AG09309 (cell line): Measurements from ENCODE around the gene AUTS2.

Experiments used
- DNase-seq: peaks from one replicate; pipeline ENCODE4 v3.0.0-alpha.2; 2010; ENCODE audit warnings: low read depth
- H3K4me3 ChIP-seq: 2 replicates; pipeline ENCODE4 v1.5.1; 2011; ENCODE audit warnings: mild to moderate bottlenecking, low read depth, low read length, moderate library complexity; ENCODE audit not compliant: control insufficient read depth
- CTCF ChIP-seq: IDR thresholded peaks from 2 replicates; pipeline ENCODE4 v1.5.1; 2011; ENCODE audit warnings: mild to moderate bottlenecking, low read depth, low read length, inconsistent platforms; ENCODE audit not compliant: insufficient read depth, control insufficient read depth; ENCODE audit errors: missing control alignments

The AUTS2 gene

DNA sequence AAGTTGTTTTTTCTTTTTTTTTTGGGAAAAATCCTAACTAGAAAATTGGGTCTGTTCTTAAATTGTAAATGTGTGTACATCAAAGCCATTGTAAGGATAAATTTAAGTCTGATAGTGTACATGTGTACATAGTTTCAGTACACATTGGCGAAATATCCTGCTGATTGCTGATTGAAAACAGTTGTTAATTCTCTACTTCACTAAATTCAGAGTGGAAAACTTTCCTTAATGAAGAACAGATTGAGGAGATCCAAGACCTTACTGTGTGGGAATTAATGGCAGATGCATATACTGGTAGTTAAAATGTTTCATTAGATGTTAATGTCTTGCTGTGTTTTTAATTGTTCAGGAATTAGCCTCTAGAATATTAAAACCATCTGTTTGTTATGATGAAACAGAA, 506.0 kb downstream of the AUTS2 start:
- TF ChIP-seq CTCF: no peak
- DNase-seq: no peak
- H3K4me3 ChIP-seq: no peak overlapping the region

- DNase-seq: no peak
- H3K4me3 ChIP-seq: no peak overlapping the region
- TF ChIP-seq CTCF: no peak
These were observed 514.8 kb downstream of the AUTS2 start for GRCh38 chr7:70113078-70113477.

DNA sequence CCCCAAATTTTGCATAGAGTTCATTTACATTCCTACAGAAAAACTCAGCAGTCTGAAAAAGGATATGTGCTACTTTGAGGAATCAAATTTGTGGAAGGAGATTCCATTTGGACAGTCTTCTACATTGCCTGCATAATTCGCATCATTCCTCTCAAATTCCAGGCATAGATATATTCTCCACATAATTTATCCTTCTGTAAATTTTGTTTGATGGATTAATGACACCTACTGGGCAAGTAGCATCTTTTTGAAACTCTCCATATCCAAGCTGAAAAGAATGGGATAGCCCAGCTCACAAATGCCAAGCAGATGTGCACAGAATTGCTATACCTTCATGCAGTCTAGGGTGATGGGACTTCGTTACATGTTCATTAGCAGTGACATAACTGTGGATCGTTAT, 515.3 kb downstream of the AUTS2 start:
- no peak overlapping the region for H3K4me3 ChIP-seq
- DNase-seq: no peak
- TF ChIP-seq CTCF: no peak

DNA sequence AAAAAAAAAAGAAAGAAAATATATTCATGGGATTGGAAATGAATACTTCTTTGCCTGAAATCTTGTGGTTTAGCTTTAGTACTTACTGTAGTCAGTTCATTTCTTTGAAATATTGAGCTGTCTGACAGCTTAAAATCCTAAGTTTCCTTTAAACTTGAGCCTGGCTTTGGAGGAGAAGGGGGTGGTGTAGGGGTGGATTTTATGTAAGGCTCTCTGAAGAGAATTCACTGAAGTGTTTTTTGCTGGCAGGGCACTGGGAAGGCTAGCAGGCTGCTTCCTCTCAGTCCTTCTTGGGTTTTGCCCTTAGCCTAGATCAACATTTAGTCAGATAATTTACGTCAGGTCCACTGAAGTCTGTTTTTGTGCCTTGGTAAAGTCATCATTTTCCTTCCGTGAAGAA, 516.5 kb downstream of the AUTS2 start:
- no peak overlapping the region for H3K4me3 ChIP-seq
- TF ChIP-seq CTCF: no peak
- DNase-seq: no peak

DNA sequence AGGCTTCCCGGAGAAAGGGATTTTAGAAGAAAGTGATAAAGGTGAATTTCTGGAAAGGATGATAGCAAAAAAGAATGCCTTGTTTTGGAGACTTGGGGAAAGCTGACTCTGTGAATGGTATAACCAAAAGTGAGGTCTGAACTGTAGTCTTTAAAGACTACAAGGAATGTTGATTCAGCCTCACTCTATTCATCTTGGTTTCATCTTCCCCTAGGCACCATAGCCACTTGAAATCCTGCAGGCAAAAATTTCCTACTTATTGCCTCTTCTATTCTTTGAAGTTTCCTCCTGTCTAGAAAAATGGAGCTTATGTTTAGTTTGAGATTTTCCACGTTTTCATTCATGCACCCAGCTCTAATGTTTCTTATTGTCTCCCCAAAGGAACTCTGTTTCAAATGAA, 518.0 kb downstream of the AUTS2 start:
- no peak overlapping the region for H3K4me3 ChIP-seq
- DNase-seq: no peak
- TF ChIP-seq CTCF: no peak

DNA sequence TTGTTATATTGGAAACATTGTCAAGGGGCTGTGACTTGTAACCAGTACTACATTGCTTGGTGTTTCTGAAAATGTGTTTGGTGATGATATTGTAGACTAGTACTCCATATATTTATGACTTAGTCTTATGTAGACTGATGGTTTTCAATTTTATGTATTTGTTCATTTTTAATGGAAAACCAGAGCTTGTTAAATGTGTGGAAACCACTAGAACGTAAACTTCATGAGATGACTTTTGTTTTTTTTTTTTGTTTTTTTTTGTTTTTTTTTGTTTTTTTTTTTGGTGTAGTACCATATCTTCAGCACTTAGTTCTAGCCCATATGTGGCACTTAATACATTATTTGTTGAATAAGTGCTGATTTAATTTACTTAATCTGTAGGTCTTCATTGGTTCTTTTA, 518.6 kb downstream of the AUTS2 start:
- H3K4me3 ChIP-seq: no peak overlapping the region
- DNase-seq: no peak
- TF ChIP-seq CTCF: no peak

DNA sequence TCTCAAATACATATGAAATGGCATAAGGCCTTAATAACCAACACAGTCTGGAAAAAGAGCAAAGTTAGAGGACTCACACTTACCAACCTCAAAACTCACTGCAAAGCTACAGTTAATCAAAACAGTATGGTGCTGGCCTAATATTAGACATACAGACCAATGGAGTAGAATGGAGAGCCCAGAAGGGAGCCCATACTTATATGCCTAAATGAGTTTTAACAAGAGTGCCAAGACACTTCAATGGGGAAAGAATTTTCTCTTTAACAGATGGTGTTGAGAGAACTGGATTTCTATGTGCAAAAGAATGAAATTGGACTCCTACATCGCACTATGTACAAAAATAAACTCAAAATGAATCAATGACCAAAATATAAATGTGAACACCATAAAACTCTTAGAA, 522.6 kb downstream of the AUTS2 start:
- no peak for TF ChIP-seq CTCF
- H3K4me3 ChIP-seq: no peak overlapping the region
- no peak for DNase-seq
